ENCODE data around the gene SVEP1.
"Not testable (repeated sequence)": the region's sequence is repeated elsewhere in the genome, so short reads cannot be mapped to it uniquely, and the experiment has no call there.

The SVEP1 gene

DNA sequence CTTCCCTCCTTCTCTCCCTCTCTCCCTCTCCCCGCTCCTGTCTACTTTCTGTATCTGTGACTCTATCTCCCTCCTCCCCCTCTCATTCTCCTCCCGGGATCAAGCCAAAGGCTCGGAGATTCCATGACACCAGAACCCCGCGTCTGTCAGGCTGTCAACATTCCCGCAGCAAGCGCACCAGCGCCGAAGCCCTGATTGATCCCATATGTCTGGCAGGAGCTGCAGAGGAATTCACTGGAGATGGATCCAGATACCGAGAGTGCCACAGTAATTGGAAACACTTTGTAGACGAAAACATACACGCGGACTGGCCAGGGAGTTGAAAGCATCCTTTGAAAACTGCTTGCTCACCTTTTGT lies 300 bp upstream of the SVEP1 start:
- DNase-seq (ENCODE audit: low read depth in 2 of 2, low spot score in 1 of 2), result no peak

DNA sequence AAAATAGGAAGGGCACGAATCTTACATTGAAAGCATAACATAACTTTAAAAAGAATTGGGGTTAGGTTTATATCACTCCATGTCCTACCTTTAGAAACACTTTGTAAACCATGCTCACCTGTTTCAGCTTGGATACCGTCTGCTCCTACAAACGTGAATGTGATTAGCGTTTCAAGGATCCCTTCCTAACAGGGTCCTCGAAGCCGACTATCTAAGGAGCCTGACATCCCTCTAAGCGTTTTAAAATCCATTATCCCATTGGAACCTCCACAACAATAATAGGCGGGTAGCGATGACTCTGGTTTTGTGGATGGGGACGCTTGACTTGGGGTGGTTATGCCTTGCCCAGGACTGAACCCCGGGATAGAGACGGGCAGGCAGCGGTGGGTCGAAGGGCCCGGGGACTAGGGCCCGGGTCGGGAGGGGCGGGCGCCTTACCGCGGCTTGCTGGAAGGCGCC lies 937 bp downstream of the SVEP1 start:
- no peak for DNase-seq (ENCODE audit: low read depth in 2 of 2, low spot score in 1 of 2)

DNA sequence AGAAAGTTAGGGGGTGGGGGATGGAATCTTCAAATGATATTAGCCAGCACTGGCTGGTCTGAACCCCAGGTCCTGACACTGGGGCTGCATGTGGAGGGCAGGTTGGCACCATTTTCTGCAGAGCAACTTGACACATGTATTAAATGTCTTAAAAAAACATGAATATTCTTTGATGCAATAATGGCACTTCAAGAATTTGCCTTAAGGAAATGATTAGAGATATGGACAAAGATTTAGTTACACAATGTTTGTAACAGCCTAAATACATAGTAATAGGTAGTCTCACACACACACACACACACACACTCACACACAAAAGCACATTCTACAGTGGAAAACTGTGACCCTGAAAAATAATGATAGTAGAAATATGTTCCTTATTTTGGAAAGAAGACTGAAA lies 3.6 kb downstream of the SVEP1 start:
- DNase-seq (ENCODE audit: low read depth in 2 of 2, low spot score in 1 of 2), result no peak

DNA sequence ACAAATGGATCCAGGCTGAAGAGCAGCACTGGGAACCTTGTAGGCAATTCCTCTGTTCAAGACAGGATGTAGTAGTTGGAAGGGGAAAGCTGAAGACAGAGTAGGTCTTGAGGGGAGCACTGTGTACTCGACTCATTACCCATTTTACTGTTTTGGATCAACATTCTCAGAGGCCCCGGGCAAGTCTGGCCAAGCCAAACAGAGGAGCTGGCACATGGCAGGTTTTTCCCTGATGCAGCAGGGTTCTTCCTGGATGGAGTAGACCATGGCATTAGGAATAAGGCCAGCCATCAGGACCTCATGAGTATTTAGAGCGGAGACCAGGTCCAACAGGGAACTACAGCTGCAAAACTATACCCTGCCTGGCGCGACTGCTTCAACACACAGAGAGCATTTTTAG lies 4.4 kb downstream of the SVEP1 start:
- DNase-seq (ENCODE audit: low read depth in 2 of 2, low spot score in 1 of 2), result no peak

DNA sequence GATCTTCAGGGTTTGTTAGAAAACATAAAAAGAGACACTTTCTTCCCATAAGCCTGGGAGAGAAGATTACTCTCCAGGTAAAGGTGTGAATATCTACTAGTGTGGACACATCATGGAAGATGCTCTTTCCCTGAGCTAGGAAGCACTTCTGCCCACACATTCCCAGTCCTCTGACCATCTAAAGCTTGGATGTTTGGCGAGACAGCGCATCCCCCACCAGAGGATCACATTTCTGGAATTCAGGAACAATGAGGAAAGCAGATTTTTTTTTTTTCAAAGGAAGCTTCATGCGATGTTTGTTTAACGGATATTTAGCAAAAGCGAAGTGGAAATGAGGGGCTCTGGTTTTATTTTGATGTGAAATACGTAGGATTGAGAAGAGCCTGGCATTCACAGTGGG lies 6.2 kb downstream of the SVEP1 start:
- no peak for DNase-seq (ENCODE audit: low read depth in 2 of 2, low spot score in 1 of 2)

DNA sequence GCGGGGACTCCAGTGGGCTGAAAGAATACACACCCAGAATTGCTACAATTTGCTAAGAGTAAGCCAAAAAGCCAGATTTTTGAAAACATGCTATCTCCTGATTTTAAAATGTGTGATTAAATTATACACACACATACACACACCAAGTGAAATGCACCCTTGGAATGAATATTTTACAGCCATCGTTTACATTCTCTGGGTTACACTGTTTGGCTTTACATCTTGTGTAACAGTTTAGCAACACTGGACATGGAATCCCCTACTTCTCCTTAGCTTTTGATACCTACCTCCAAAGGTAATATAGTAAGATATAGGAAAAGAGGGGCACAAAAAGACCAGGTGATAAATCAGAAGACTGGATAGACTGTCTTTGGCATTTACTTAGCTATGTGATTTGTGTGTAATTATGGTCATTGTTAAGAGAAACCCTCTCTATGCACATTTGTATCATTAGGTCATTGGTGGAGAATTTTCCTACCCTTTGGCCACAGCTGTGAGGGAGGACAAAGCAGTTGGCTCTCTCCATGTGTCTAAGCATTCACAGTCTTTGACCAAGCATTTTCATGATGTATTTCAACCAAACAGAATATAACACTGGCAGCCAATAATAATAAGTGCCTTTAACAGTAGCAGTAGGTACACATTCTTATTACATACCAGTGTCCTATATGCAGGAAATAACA lies 7.6 kb downstream of the SVEP1 start:
- no peak for DNase-seq (ENCODE audit: low read depth in 2 of 2, low spot score in 1 of 2)

DNA sequence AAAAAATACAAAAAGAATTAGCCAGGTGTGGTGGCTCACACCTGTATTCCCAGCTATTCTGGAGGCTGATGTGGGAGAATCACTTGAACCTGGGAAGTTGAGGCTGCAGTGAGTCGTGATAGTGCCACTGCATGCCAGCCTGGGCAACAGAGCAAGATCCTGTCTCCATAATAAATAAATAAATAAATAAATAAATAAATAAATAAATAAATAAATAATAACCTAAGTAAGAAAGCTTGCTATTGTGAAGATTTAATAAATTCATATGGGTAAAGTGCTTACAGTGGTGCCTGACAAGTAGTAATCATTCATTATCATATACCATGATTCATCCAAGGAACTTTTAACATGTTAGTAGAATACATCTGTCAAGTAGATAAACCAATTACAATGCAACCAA lies 13.4 kb downstream of the SVEP1 start:
- no peak for DNase-seq (ENCODE audit: low read depth in 2 of 2, low spot score in 1 of 2)

DNA sequence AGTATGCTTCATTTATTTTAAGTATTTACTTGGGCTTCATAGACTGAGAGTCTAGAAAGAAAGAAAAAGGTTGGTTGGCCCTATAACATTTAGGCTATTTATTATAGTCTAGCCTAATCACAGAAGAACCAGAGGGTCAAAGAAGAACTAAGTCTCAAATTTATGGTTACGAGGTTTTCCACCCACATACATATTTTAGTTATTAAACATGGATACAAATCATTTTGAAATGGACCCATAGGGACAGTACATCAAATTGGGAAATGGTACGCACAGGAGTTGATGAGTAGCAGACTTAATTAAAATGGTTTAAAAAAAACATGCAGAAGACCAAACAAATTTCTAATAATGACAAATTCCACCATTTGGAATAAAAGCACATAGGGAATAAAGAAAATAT lies 17.7 kb downstream of the SVEP1 start:
- no peak for DNase-seq (ENCODE audit: low read depth in 2 of 2, low spot score in 1 of 2)

DNA sequence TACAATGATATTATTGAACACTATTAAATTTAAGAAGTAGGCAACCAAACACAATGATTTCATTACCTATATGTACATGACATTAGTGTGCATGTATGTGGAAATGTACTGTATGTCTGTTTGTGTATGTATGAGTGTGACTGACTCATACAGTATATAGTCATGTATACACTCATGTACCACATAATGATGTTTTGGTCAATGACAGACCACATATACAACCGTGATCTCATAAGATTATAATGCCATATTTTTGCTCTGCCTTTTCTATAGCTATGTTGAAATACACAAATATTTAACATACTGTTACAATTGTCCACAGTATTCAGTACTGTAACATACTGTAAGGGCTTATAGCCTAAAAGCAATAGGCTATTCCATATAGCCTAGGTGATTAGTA lies 19.7 kb downstream of the SVEP1 start:
- DNase-seq (ENCODE audit: low read depth in 2 of 2, low spot score in 1 of 2), result no peak

DNA sequence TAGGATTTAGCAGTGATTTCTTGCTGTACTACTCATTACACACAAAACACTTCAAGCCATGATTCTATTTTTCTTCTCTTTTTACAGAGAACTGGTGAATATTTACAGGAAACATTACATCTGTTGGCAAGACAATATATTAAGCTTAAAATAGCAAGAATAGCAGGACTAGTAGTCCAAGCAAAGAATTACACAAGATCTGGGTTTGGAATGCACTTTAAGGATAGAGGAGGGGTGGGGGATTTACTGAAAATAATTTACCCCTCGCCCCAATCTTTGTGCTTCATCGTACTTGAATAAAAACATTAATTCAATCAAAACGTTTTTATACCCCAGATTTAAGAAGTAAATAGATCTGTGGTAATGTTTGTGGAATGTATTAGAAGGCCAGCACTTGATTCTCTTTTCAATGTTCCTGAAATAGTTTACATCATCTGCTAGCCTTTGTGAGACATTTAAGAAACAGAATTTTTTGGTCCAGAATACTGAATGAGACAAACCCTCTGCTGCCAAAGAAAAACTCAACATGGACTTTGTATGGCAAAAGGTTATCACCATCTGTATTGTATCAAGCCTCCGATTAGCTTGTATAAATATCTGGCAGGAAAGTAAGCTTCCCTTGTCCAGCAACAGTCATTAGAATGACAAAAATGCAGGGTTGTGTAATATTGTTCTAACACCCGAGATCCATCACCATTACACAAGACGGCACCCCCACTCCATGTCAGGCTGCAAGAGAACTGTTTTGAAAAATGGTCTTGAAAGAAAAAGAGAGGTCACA lies 23.8 kb downstream of the SVEP1 start:
- no peak for DNase-seq (ENCODE audit: low read depth in 2 of 2, low spot score in 1 of 2)

DNA sequence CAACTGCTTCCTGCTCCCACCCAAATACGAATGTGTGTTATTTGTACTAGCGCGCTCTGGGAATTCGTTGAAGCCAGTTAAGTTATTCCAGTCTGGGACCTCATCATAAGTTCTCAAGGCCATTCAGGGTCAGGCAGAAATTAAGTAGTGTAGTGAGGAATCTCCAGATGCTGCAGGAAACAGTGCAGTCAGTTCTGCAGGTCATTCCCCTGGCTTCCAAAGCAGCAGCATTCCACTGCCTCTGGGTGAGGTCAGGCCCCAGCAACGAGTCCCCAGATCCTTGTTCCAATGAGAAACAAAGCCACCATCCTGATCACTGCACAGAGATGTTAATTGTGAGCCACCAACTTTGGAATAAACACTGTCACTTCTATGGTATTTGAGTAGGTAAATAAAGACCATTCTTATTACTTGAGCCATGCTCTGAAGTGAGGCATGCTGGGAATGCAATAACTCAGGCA lies 33.1 kb downstream of the SVEP1 start:
- DNase-seq (ENCODE audit: low read depth in 2 of 2, low spot score in 1 of 2), result no peak

DNA sequence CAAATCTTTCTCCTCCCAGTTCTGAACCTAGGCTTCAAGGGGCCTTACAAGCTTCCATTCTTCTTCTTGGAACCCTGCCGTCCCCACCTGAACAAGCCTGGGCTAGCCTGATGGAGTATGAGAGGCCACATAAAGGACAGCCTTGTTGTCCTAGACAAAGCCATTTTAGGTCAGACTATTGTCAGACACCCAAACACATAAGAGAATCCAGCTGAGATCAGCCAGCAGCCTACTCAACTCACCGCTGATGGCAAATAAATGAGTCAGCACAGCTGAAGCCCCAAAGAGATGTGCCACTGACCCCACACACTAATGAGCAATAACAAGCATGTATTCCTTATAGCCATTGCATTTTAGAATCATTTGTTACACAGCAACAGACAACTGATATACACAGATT lies 33.8 kb downstream of the SVEP1 start:
- DNase-seq (ENCODE audit: low read depth in 2 of 2, low spot score in 1 of 2), result no peak

DNA sequence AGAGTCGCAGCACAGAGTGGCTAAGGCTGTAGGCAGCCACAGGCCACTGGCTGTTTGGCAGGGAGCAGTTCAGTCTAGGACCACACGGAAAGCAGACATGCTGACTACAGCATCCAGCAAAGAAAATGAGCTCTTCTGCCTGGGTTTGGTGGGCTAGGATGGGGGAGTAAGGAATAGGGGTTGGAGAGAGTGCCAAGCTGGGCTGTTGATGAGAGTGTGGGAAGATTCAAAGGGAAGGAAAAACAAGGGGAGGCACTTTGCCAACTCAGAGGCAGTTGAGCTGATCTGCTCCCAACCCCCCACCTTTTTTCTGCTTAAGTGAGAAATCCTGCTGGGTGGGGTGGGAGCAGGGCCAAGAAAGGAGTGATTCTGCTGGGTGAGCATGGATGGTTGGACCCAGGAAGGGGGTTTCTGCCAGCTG lies 35.9 kb downstream of the SVEP1 start:
- no peak for DNase-seq (ENCODE audit: low read depth in 2 of 2, low spot score in 1 of 2)

DNA sequence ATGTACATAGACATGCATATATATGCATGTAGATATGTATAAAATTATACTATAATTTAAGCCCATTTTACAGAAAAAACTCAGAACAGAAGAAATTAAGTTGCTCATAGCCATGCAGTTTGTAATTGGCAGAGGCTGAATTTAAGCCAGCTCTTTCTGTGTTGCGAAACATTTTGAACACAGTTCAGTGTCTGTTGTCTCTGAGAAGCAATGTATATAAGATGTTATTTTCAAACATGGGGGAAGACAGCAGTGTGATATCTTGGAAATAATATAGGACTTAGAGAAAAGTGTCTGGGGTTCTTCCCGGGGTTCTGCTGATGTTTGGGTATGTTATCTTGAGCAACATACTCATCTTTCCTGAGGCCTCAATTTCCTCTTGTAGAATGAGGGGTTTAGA lies 37.6 kb downstream of the SVEP1 start:
- DNase-seq (ENCODE audit: low read depth in 2 of 2, low spot score in 1 of 2), result no peak

DNA sequence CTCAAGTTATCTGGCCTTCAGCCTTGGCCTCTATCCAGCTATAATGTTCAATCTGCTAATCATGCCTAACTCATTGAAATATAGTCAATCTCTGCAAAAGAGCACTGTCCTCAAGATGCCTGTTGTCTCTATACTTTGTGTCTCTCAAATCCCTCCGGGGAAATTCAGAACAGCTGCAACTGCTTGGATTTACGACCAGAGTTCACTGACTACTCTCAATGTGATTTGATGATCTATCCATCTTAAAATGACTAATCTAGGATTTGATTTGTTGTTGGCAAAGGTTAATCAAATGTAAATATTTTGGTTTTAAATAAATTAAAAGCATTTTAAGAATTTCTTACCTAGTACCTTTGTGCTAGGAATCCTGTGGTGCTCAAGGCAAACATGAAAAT lies 40.9 kb downstream of the SVEP1 start:
- no peak for DNase-seq (ENCODE audit: low read depth in 2 of 2, low spot score in 1 of 2)

DNA sequence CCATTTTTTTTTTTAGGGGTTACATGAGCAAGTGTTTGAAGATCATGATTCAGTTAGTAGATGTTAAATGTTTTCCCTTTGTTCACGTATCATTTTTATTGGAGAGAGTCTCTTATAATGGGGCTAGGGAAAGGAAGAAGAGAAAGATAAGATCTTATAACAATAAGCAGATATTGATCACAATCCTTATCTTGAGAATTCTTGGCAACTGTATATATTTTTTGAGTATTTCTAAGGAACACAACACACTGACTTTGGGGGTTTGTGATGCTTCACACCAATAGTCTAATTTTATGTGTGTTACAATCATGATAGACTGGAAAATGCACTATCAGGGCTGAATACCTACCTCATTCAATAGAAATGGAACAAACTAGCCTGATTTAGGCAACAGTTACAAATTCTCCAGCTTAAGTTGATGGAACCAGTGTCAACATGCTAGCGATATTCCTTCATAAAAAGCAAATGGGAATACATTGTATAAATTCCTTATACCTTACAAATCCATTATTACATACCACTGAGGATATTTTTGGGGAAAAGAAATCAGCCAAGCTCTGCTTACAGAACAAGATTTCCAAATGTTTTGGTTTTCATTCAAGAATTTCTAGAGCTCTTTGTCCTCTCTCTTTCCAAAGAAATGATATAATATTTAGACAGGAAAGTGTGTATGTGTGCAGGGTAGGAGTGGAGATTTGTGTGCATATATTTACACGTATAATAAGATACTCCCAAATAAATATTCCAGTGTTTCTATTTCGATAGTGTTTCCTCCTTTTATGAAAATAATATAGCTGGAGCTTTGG lies 41.5 kb downstream of the SVEP1 start:
- DNase-seq (ENCODE audit: low read depth in 2 of 2, low spot score in 1 of 2), result no peak

DNA sequence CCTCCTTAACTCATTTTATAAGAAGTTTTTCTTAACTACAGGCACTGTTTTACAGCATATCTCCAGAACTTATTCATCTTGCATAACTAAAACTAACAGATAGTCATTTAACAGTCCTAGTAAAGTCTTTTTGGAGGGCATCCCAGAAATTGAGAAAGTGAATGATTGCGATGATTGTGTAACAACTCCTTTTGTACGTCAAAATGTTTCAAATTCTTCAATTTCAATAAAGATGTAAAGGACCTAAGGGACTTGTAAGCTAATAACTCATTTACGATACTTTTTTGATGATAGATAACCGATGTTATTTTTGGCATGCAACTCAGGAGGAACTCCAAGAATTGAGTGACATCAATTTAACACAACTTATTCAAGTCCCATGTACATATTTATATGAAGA lies 42.7 kb downstream of the SVEP1 start:
- DNase-seq (ENCODE audit: low read depth in 2 of 2, low spot score in 1 of 2), result no peak

DNA sequence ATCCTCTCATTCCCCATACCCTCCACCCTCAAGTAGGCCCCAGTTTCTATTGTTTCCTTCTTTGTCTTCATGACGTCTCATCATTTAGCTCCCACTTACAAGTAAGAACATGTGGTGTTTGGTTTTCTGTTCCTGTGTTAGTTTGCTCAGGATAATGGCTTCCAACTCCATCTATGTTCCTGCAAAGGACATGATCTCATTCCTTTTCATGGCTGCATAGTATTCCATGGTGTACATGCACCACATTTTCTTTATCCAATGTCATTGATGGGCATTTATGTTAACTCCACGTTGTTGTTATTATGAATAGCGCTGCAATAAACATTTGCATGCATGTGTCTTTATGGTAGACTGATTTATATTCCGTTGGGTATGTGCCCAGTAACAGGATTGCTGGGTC lies 45.4 kb downstream of the SVEP1 start:
- DNase-seq (ENCODE audit: low read depth in 2 of 2, low spot score in 1 of 2), result not testable (repeated sequence)

DNA sequence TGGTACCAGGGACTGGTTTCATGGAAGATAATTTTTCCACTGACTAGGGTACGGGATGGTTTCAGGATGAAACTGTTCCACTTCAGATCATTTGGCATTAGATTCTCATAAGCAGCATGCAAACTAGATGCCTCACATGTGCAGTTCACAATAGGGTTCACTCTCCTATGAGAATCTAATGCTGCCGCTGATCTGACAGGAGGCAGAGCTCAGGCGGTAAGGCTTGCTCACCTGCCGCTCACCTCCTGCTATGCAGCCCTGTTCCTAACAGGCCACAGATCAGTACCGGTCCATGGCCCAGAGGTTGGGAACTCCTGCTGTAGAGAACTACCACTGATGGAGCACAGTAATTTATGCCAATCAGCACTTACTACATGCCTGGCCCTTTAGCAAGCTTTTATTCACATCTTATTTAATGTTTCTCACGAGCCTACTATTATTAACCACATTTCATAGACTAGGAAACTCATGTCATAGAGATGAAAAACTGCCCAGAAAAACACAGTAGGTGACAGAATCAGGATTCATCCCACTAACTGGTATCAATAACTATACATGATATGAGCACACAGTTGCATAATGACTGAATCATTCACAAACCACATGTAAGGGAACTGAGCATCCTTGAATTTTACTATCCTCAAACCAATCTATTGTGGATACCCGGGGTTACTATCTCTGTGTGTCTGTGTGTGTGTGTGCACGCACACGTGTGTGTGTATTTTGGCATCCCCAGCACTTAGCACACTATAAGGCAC lies 46.5 kb downstream of the SVEP1 start:
- no peak for DNase-seq (ENCODE audit: low read depth in 2 of 2, low spot score in 1 of 2)

DNA sequence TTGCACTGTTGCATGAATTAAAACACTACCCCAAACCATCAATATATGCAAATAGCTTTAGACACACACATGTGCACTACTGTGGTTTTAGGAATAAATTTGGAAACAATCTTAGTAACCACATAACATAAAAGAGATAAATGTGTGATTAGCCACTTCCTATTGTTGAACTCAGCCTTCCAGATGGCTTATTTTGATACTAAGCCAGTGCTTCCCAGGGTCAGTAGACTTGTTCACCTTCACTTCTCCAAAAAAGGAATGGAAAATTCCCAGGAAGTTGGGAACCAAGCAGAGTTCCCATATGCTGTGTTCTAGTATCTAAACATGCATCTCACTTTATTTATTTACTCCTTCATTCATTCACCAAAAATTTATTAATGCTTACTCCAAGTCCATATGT lies 47.8 kb downstream of the SVEP1 start:
- no peak for DNase-seq (ENCODE audit: low read depth in 2 of 2, low spot score in 1 of 2)

DNA sequence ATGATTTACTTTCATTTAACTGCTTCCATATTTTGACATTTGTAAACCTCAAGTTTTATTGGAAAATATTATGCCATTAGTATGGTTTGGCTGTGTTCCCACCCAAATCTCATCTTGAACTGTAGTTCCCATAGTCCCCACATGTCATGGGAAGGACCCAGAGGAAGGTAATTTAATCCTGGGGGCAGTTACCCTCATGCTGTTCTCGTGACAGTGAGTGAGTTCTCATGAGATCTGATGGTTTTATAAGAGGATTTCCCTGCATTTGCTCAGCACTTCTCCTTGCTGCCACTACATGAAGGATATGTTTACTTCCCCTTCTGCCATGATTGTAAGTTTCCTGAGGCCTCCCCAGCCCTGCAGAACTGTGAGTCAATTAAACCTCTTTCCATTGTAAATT lies 48.3 kb downstream of the SVEP1 start:
- DNase-seq (ENCODE audit: low read depth in 2 of 2, low spot score in 1 of 2), result not testable (repeated sequence)
